ENCODE measurements around the gene TARS3. TPM values are rescaled to one million over a fixed set of nuclear protein-coding genes. Genes with fewer than 3 reads are reported as not detected.

TARS3 gene
- total RNA-seq, 1 experiment from 2014 or later: 9.5 TPM

- ChIA-PET POLR2A (no interaction called here), CTCF (no interaction called here)
- Mint-ChIP-seq H3K27me3 (ENCODE audit: low read depth) (no peaks in the 10 kb centered on the region), H3K9me3 (peaks cover 7% of the 10 kb centered on the region), H3K4me3 (no peak overlapping the region), H3K36me3 (peaks cover 20% of the 10 kb centered on the region), H3K27ac (no peak overlapping the region), H3K4me1 (peaks cover 9% of the 10 kb centered on the region)
- DNase-seq (ENCODE audit: low spot score) (no peak), ATAC-seq (no peak)
- TF ChIP-seq EMX1 (CRISPR knock-in tag; IDR thresholded peaks at IDR 0.05) (no peak), CREB1 (CRISPR knock-in tag; IDR thresholded peaks at IDR 0.05) (no peak), ZNF317 (CRISPR knock-in tag; IDR thresholded peaks at IDR 0.05; ENCODE audit: borderline replicate concordance, low read depth) (no peak), ZNF396 (CRISPR knock-in tag; IDR thresholded peaks at IDR 0.05; ENCODE audit: borderline replicate concordance) (no peak), NR1H2 (CRISPR knock-in tag; IDR thresholded peaks at IDR 0.05) (no peak), STAT6 (CRISPR knock-in tag; conservative IDR thresholded peaks at IDR 0.05; ENCODE audit: low read depth) (no peak), AR (CRISPR knock-in tag; IDR thresholded peaks at IDR 0.05) (no peak), RELA (CRISPR knock-in tag; IDR thresholded peaks at IDR 0.05; ENCODE audit: borderline replicate concordance) (no peak)
Measured at GRCh38 chr15:101692801-101693598, 31.3 kb downstream of the TARS3 start.

- ATAC-seq (no peak), DNase-seq (ENCODE audit: low spot score) (no peak)
- peaks cover 9% of the 10 kb centered on the region for H3K4me1 Mint-ChIP-seq
- ChIA-PET POLR2A (no interaction called here), CTCF (no interaction called here)
- peaks cover 3% of the 10 kb centered on the region for H3K36me3 Mint-ChIP-seq
- TF ChIP-seq OVOL2 (CRISPR knock-in tag; IDR thresholded peaks at IDR 0.05; ENCODE audit: borderline replicate concordance) (no peak), ATF6 (CRISPR knock-in tag; IDR thresholded peaks at IDR 0.05) (no peak), ZBTB43 (CRISPR knock-in tag; IDR thresholded peaks at IDR 0.05) (no peak), GRHL2 (CRISPR knock-in tag; IDR thresholded peaks at IDR 0.05; ENCODE audit: insufficient replicate concordance, severe bottlenecking) (no peak), ZNF219 (CRISPR knock-in tag; IDR thresholded peaks at IDR 0.05; ENCODE audit: borderline replicate concordance) (no peak)
- no peaks in the 10 kb centered on the region for H3K9me3 Mint-ChIP-seq
- no peaks in the 10 kb centered on the region for H3K27me3 Mint-ChIP-seq (ENCODE audit: low read depth)
- no peak overlapping the region for H3K4me3 Mint-ChIP-seq
- H3K27ac Mint-ChIP-seq: no peak overlapping the region
Measured at GRCh38 chr15:101689901-101690300, 34.4 kb downstream of the TARS3 start.
